AG10803 (cell line): Measurements from ENCODE around the gene BIVM.

Experiments
- DNase-seq: peaks from one replicate; pipeline ENCODE4 v3.0.0; 2010; ENCODE audit warnings: low read depth
- H3K4me3 ChIP-seq: 2 replicates; pipeline ENCODE4 v1.5.1; 2011; ENCODE audit warnings: mild to moderate bottlenecking, low read length, control low read depth
- TF ChIP-seq, protein P1 (sequence below): conservative IDR thresholded peaks from 2 replicates; pipeline ENCODE4 v1.5.1; 2011; ENCODE audit warnings: mild to moderate bottlenecking, low read length, control low read depth, inconsistent platforms

Gene BIVM

DNA sequence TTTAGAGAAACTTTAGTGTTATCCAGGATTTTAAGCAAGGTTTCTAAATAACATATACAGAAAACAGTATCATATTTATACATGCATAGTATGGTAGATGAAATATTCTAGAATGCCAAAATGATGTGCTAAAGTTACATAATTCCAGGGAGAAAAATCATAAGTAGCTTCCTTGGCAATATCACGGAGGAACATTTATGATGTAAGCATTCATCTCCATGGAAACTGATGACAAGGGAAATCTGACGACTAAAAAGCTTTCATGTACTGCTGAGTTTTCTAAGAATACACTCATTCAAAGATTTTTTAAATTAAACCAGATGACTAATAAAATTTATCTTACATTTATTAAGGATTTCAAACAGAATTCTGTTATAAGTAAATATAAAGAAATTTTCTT, 30.0 kb upstream of the BIVM start:
- DNase-seq, result peak; percentile 15
- TF ChIP-seq, protein P1, sequence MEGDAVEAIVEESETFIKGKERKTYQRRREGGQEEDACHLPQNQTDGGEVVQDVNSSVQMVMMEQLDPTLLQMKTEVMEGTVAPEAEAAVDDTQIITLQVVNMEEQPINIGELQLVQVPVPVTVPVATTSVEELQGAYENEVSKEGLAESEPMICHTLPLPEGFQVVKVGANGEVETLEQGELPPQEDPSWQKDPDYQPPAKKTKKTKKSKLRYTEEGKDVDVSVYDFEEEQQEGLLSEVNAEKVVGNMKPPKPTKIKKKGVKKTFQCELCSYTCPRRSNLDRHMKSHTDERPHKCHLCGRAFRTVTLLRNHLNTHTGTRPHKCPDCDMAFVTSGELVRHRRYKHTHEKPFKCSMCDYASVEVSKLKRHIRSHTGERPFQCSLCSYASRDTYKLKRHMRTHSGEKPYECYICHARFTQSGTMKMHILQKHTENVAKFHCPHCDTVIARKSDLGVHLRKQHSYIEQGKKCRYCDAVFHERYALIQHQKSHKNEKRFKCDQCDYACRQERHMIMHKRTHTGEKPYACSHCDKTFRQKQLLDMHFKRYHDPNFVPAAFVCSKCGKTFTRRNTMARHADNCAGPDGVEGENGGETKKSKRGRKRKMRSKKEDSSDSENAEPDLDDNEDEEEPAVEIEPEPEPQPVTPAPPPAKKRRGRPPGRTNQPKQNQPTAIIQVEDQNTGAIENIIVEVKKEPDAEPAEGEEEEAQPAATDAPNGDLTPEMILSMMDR, result no peak
- no peak overlapping the region for H3K4me3 ChIP-seq

DNA sequence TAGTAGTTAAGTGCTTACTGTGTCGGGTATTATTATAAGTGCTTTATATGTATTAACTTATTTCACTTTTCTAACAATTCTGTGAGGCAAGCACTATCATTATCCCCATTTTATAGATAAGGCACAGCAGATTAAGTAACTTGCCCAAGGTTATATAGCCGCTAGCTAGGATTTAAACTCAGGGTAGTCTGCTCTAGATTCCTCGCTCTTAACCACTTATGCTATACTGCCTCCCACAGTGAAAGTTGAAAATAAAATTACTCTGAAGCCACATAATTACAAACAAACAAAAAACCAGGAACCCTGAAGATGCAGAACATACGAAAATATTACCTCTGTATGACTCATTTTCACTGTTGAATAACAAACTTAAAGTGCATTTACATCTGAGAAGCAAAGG, 29.2 kb upstream of the BIVM start:
- H3K4me3 ChIP-seq, result no peak overlapping the region
- TF ChIP-seq, protein P1, result no peak
- DNase-seq, result no peak

DNA sequence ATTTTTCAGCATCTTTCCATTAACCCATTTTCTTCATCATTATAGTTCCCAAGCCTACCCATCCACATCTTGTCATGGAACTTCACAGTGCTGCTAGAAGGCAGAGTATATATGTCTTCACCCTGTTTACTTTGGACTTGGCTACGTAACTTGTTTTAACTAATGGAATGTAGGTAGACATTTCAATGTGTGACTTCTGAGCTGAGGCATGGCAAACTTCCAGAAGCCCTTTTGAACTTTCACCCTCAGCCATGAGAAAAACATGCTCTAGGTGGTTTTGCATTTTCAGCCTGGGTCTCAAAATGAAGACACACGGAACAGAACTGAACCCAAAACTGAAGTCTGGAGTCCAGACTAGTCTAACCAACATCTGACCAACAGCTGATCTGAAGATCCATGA, 28.5 kb upstream of the BIVM start:
- TF ChIP-seq, protein P1, result no peak
- DNase-seq, result no peak
- H3K4me3 ChIP-seq, result no peak overlapping the region

DNA sequence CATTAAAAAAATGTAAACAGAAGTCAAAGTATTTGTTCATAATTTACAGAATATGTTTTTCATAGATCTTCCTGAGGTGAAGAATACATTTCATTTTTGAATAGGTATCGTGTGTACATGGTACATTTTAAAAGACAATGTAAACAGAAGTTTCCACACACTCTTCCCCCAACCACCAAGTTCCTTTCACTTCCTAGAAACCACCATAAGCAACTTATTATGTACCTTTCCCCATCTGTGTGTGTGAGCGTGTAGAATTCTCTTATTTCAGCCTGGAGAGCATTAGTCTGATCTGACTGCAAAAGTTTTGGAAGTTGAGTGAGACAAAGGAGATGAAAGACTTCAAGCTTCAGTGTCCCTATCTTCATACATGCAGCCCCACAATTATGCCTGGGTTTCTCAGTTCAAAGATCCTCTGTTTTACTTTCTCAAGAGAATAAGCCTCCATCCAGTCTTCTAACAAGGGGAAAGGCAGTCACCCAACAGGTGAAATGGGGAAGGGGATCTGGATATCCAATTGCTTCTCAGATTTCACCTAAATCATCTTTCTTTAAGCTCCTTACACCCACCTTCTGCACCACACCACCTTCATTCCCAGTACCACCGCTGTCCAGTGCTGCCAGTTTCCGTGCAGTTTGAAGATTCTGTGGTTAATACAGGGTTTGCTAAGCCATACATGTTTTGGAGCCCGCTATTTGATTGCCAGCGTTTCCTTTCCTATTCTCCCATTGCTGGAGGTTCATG, 27.4 kb upstream of the BIVM start:
- TF ChIP-seq, protein P1, result no peak
- DNase-seq, result no peak
- H3K4me3 ChIP-seq, result no peak overlapping the region

DNA sequence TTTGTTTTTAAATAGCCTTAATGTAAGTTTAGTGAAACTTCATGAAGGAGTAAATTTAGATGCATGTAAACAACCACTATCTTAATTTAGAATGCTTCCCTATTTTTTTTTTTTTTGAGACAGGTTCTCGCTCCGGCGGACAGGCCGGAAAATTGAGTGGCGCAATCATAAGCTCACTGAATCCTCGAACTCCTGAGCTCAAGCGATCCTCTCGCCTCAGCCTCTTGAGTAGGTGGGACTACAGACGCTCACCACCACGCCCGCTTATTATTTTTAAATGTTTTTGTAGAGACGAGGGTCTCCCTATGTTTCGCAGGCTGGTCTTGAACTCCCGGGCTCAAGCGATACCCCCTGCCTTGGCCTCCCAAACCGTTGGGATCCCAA, 26.9 kb upstream of the BIVM start:
- DNase-seq, result no peak
- H3K4me3 ChIP-seq, result no peak overlapping the region
- TF ChIP-seq, protein P1, result no peak

DNA sequence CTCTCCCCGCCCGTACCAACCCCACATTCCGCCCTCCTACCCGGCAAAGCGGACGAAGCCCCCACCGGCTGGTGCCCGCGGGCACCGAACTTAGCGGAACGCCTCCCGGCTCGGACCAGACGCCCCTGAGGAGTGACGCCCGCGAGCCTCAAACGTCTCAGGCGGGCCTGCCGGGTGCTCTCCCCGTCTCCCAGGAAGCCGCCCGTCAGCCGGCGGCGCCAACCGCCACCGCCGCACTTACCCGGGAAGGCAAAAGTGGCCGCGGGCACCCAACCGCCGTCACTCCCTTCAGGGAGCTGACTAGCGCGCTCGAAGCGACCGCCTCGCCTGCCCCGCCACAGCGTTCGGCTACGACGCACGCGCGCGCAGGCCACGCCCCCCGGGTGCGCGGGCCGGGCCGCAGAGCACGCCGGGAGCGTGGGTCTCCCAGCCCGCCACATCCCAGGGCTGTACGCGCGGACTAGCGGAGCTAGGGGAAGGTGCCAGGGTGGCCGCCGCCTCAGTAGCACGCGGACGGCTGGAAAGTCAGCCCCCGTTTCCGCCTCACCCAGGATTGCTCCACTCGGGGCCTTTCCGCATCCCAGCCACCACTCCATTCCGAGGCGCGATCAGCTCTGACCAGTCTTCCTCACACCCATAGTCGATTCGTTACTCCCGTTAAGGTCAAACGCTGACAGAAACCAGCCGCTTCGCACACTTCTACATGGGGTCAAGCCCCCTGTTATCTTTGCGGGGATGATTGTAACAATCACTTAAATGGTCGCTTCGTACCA, 25.3 kb upstream of the BIVM start, which contains the start of gene TEX30:
TSS of gene TEX30 (minus strand) at position 346 of the 773 bp plus-strand sequence. CDS start 3,760 bp downstream, outside the sequence.
- H3K4me3 ChIP-seq, result peak within 1 kb of the TSS; percentile 81
- TF ChIP-seq, protein P1, result no peak
- peak; percentile 81 for DNase-seq

GRCh38 chr13:102774214-102774568, 24.7 kb upstream of the BIVM start:
- DNase-seq, result no peak
- H3K4me3 ChIP-seq, result peak overlapping the region; percentile 81
- TF ChIP-seq, protein P1, result no peak
